ENCODE measurements around the gene PTCH2. TPM values are rescaled to one million over a fixed set of nuclear protein-coding genes. Genes with fewer than 3 reads are reported as not detected.
A peak's percentile ranks its signal among the peaks of the same experiment; 100 is the strongest.

Gene PTCH2, protein sequence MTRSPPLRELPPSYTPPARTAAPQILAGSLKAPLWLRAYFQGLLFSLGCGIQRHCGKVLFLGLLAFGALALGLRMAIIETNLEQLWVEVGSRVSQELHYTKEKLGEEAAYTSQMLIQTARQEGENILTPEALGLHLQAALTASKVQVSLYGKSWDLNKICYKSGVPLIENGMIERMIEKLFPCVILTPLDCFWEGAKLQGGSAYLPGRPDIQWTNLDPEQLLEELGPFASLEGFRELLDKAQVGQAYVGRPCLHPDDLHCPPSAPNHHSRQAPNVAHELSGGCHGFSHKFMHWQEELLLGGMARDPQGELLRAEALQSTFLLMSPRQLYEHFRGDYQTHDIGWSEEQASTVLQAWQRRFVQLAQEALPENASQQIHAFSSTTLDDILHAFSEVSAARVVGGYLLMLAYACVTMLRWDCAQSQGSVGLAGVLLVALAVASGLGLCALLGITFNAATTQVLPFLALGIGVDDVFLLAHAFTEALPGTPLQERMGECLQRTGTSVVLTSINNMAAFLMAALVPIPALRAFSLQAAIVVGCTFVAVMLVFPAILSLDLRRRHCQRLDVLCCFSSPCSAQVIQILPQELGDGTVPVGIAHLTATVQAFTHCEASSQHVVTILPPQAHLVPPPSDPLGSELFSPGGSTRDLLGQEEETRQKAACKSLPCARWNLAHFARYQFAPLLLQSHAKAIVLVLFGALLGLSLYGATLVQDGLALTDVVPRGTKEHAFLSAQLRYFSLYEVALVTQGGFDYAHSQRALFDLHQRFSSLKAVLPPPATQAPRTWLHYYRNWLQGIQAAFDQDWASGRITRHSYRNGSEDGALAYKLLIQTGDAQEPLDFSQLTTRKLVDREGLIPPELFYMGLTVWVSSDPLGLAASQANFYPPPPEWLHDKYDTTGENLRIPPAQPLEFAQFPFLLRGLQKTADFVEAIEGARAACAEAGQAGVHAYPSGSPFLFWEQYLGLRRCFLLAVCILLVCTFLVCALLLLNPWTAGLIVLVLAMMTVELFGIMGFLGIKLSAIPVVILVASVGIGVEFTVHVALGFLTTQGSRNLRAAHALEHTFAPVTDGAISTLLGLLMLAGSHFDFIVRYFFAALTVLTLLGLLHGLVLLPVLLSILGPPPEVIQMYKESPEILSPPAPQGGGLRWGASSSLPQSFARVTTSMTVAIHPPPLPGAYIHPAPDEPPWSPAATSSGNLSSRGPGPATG
- total RNA-seq, result 1 to 10 TPM; 1.8 to 3.2 TPM

GRCh38 chr1:44842862-44843655 lies at the start of gene PTCH2:
TSS of gene PTCH2 (minus strand) at chr1:44843253. CDS start at chr1:44842932, 321 bp downstream.
- H3K36me3 Mint-ChIP-seq (ENCODE audit: insufficient read depth in 2 of 2), result peaks cover 0 to 4% of the 10 kb centered on the region in 2 donors
- peaks cover 22% of the 10 kb centered on the region for H3K27me3 Mint-ChIP-seq (ENCODE audit: low read depth)
- H3K27ac Mint-ChIP-seq, result no peak within 1 kb of the TSS
- no peaks in the 10 kb centered on the region for H3K4me1 Mint-ChIP-seq (ENCODE audit: low read depth)
- ATAC-seq (replicated peaks in 1 of 2), result peak; percentile 74 to 77
- H3K4me3 Mint-ChIP-seq, result peak within 1 kb of the TSS; percentile 55 to 63
- H3K9me3 Mint-ChIP-seq, result no peaks in the 10 kb centered on the region
- peak; percentile 29 to 45 for DNase-seq

GRCh38 chr1:44890007-44890406 lies 47.0 kb upstream of the PTCH2 start:
- no peak for ATAC-seq (replicated peaks in 1 of 2)
- no peak overlapping the region for H3K4me3 Mint-ChIP-seq
- peaks cover 21 to 45% of the 10 kb centered on the region in 2 donors for H3K36me3 Mint-ChIP-seq (ENCODE audit: insufficient read depth in 2 of 2)
- H3K9me3 Mint-ChIP-seq, result peaks cover 6 to 7% of the 10 kb centered on the region in 2 donors
- H3K27me3 Mint-ChIP-seq (ENCODE audit: low read depth), result no peaks in the 10 kb centered on the region
- no peaks in the 10 kb centered on the region for H3K4me1 Mint-ChIP-seq (ENCODE audit: low read depth)
- H3K27ac Mint-ChIP-seq, result no peak overlapping the region
- DNase-seq, result no peak

- peaks cover 2 to 4% of the 10 kb centered on the region in 2 donors for H3K9me3 Mint-ChIP-seq
- H3K27me3 Mint-ChIP-seq (ENCODE audit: low read depth), result no peaks in the 10 kb centered on the region
- no peak for ATAC-seq (replicated peaks in 1 of 2)
- no peak overlapping the region for H3K27ac Mint-ChIP-seq
- H3K36me3 Mint-ChIP-seq (ENCODE audit: insufficient read depth in 2 of 2), result peaks cover 14 to 34% of the 10 kb centered on the region in 2 donors
- no peaks in the 10 kb centered on the region for H3K4me1 Mint-ChIP-seq (ENCODE audit: low read depth)
- no peak overlapping the region for H3K4me3 Mint-ChIP-seq
- DNase-seq, result no peak
These were observed 42.4 kb upstream of the PTCH2 start for GRCh38 chr1:44885406-44885805.

DNA sequence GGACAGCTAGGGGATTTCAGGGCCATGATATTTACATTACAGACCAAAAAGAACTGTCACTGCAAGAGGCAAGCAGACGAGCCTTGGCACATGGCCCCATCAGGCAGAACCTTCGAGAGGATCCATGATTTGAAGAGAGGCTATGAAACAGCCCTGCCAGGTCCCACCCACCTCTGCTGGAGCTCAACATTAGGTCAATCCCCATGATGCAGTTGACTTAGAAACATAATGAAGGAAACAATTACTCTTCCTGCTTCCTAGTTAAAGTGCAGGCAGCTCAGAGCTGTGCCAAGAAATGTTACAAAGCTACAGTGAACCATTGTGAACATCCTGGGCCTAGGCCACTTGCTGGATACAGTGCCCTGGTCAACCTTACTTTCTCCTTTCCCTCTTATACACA lies 41.7 kb upstream of the PTCH2 start:
- DNase-seq (no peak), ATAC-seq (replicated peaks in 1 of 2) (no peak)
- Mint-ChIP-seq H3K36me3 (ENCODE audit: insufficient read depth in 2 of 2) (peaks cover 12 to 30% of the 10 kb centered on the region in 2 donors), H3K9me3 (peaks cover 2 to 4% of the 10 kb centered on the region in 2 donors), H3K4me1 (ENCODE audit: low read depth) (no peaks in the 10 kb centered on the region), H3K27me3 (ENCODE audit: low read depth) (no peaks in the 10 kb centered on the region), H3K27ac (no peak overlapping the region), H3K4me3 (no peak overlapping the region)

GRCh38 chr1:44881011-44881632 lies 38.1 kb upstream of the PTCH2 start:
- Mint-ChIP-seq H3K36me3 (ENCODE audit: insufficient read depth in 2 of 2) (peaks cover 2 to 6% of the 10 kb centered on the region in 2 donors), H3K9me3 (no peaks in the 10 kb centered on the region), H3K4me3 (no peak overlapping the region), H3K27me3 (ENCODE audit: low read depth) (no peaks in the 10 kb centered on the region), H3K27ac (no peak overlapping the region), H3K4me1 (ENCODE audit: low read depth) (no peaks in the 10 kb centered on the region)
- ATAC-seq (replicated peaks in 1 of 2) (no peak), DNase-seq (no peak)

GRCh38 chr1:44874155-44874554 lies 31.1 kb upstream of the PTCH2 start:
- Mint-ChIP-seq H3K4me3 (no peak overlapping the region), H3K4me1 (ENCODE audit: low read depth) (no peaks in the 10 kb centered on the region), H3K36me3 (ENCODE audit: insufficient read depth in 2 of 2) (peaks cover 4 to 5% of the 10 kb centered on the region in 2 donors), H3K9me3 (no peaks in the 10 kb centered on the region), H3K27me3 (ENCODE audit: low read depth) (no peaks in the 10 kb centered on the region), H3K27ac (no peak overlapping the region)
- no peak for DNase-seq
- ATAC-seq (replicated peaks in 1 of 2), result no peak

- ATAC-seq (replicated peaks in 1 of 2), result no peak
These were observed 27.0 kb upstream of the PTCH2 start for GRCh38 chr1:44870096-44870495.

DNA sequence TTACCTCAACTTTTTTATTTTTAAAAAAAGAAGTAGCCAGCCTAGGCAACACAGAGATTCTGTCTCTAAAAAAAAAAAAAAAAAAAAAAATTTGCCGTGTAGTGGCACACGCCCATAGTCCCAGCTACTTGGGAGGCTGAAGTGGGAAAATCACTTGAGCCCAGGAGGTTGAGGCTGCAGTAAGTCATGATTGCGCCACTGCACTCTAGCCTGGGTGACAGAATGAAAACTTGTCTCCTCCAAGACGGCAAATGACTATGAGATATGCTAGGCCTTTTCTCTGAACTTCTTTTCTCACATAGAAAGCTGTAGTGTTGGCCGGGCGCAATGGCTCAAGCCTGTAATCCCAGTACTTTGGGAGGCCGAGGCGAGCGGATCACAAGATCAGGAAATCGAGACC lies 24.7 kb upstream of the PTCH2 start:
- H3K4me1 Mint-ChIP-seq (ENCODE audit: low read depth), result no peaks in the 10 kb centered on the region

More at GRCh38 chr1:44870096-44870495, 27.0 kb upstream of the PTCH2 start:
- Mint-ChIP-seq H3K4me1 (ENCODE audit: low read depth) (no peaks in the 10 kb centered on the region), H3K4me3 (no peak overlapping the region), H3K36me3 (ENCODE audit: insufficient read depth in 2 of 2) (peaks cover 4 to 7% of the 10 kb centered on the region in 2 donors), H3K27ac (no peak overlapping the region), H3K27me3 (ENCODE audit: low read depth) (no peaks in the 10 kb centered on the region), H3K9me3 (no peaks in the 10 kb centered on the region)
- DNase-seq, result no peak

GRCh38 chr1:44862829-44863401 lies 19.9 kb upstream of the PTCH2 start:
- Mint-ChIP-seq H3K4me3 (no peak overlapping the region), H3K4me1 (ENCODE audit: low read depth) (no peaks in the 10 kb centered on the region), H3K27ac (no peak overlapping the region), H3K27me3 (ENCODE audit: low read depth) (no peaks in the 10 kb centered on the region), H3K36me3 (ENCODE audit: insufficient read depth in 2 of 2) (peaks cover 0 to 5% of the 10 kb centered on the region in 2 donors), H3K9me3 (no peaks in the 10 kb centered on the region)
- ATAC-seq (replicated peaks in 1 of 2), result peak; percentile 46 to 78
- no peak for DNase-seq

More for the DNA sequence above, 24.7 kb upstream of the PTCH2 start:
- DNase-seq (no peak), ATAC-seq (replicated peaks in 1 of 2) (no peak)
- H3K9me3 Mint-ChIP-seq, result no peaks in the 10 kb centered on the region
- no peak overlapping the region for H3K4me3 Mint-ChIP-seq
- peaks cover 0 to 7% of the 10 kb centered on the region in 2 donors for H3K36me3 Mint-ChIP-seq (ENCODE audit: insufficient read depth in 2 of 2)
- H3K27me3 Mint-ChIP-seq (ENCODE audit: low read depth), result no peaks in the 10 kb centered on the region
- no peak overlapping the region for H3K27ac Mint-ChIP-seq

- DNase-seq (no peak), ATAC-seq (replicated peaks in 1 of 2) (no peak)
- H3K27ac Mint-ChIP-seq, result no peak overlapping the region
- H3K4me3 Mint-ChIP-seq, result no peak overlapping the region
- H3K4me1 Mint-ChIP-seq (ENCODE audit: low read depth), result no peaks in the 10 kb centered on the region
- no peaks in the 10 kb centered on the region for H3K9me3 Mint-ChIP-seq
- H3K27me3 Mint-ChIP-seq (ENCODE audit: low read depth), result no peaks in the 10 kb centered on the region
- peaks cover 3 to 5% of the 10 kb centered on the region in 2 donors for H3K36me3 Mint-ChIP-seq (ENCODE audit: insufficient read depth in 2 of 2)
These were observed 17.9 kb upstream of the PTCH2 start for GRCh38 chr1:44860891-44861425.

- H3K4me3 Mint-ChIP-seq, result no peak overlapping the region
- H3K9me3 Mint-ChIP-seq, result no peaks in the 10 kb centered on the region
- DNase-seq (no peak), ATAC-seq (replicated peaks in 1 of 2) (no peak)
- H3K27me3 Mint-ChIP-seq (ENCODE audit: low read depth), result no peaks in the 10 kb centered on the region
- no peaks in the 10 kb centered on the region for H3K4me1 Mint-ChIP-seq (ENCODE audit: low read depth)
- H3K36me3 Mint-ChIP-seq (ENCODE audit: insufficient read depth in 2 of 2), result peaks cover 3 to 5% of the 10 kb centered on the region in 2 donors
- no peak overlapping the region for H3K27ac Mint-ChIP-seq
These were observed 17.3 kb upstream of the PTCH2 start for GRCh38 chr1:44860331-44860730.

Data from activated T-cell treated with anti-CD3 and anti-CD28 coated beads, Interleukin-2, amount 50 U/mL, for 72 hours (primary cell).